22Rv1 (cell line): ENCODE measurements around the gene GPR180.

ENCODE experiments used
- ZFX ChIP-seq: fragments of 450-650 bp; IDR thresholded peaks from 2 replicates; pipeline ENCODE4 v1.6.1; 2017; ENCODE audit warnings: antibody characterized with exemption, borderline replicate concordance
- TF ChIP-seq, protein P1 (sequence below): fragments of 450-650 bp; IDR thresholded peaks from 2 replicates; pipeline ENCODE4 v1.5.1; 2017; ENCODE audit warnings: mild to moderate bottlenecking

DNA sequence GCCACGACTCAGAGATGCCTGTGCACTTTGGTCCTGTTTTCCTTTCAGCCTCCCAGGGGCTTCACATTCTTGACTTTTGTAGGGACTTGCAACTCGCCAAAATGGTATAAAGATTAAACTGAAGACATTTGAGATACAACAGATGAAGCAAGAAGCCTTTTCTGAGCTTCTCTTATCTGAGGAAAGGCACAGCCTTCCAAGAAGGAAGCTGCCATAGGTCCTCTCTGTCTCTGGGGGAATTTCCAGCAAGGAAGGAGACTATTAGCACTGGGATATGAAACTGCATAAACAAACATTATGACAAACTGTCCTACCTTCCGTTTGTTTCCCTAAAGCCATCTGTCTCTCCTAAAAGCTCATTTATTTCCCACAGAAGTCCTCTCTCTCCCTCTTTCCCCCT is 45.0 kb upstream of the GPR180 start:
- TF ChIP-seq, protein P1, sequence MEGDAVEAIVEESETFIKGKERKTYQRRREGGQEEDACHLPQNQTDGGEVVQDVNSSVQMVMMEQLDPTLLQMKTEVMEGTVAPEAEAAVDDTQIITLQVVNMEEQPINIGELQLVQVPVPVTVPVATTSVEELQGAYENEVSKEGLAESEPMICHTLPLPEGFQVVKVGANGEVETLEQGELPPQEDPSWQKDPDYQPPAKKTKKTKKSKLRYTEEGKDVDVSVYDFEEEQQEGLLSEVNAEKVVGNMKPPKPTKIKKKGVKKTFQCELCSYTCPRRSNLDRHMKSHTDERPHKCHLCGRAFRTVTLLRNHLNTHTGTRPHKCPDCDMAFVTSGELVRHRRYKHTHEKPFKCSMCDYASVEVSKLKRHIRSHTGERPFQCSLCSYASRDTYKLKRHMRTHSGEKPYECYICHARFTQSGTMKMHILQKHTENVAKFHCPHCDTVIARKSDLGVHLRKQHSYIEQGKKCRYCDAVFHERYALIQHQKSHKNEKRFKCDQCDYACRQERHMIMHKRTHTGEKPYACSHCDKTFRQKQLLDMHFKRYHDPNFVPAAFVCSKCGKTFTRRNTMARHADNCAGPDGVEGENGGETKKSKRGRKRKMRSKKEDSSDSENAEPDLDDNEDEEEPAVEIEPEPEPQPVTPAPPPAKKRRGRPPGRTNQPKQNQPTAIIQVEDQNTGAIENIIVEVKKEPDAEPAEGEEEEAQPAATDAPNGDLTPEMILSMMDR: no peak
- TF ChIP-seq ZFX: no peak
